HG02870 (cell line): ENCODE measurements around the gene TMEM179B.
"Not testable (repeated sequence)": the region's sequence is repeated elsewhere in the genome, so short reads cannot be mapped to it uniquely, and the experiment has no call there.

Experiments
- ATAC-seq: cut with Tn5 transposase; IDR thresholded peaks from one replicate; pipeline ENCODE4 v1.9.1; 2021; ENCODE audit warnings: mild to moderate bottlenecking, moderate library complexity; ENCODE audit not compliant: unreplicated experiment

TMEM179B gene

DNA sequence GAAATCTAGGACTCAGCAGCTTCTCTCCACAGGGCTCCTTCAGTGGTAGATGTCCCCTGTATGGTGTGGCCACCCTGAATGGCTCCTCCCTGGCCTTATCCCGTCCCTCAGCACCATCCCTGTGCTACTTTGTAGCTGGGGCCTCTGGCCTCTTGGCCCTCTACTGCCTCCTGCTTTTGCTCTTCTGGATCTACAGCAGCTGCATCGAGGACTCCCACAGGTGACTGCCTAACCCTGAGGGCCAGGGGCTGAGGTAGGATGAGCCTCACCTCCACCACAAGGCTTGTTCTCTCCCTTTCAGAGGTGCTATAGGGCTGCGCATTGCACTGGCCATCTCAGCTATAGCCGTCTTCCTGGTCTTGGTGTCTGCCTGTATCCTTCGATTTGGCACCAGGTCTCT, 1.8 kb downstream of the TMEM179B start:
- no peak for ATAC-seq

- ATAC-seq: no peak
Measured at GRCh38 chr11:62789576-62789975, 2.4 kb downstream of the TMEM179B start.

GRCh38 chr11:62791501-62792201, 4.4 kb downstream of the TMEM179B start, which contains the start of gene TMEM223:
Gene TMEM223, minus strand, starts transcription at chr11:62792006. Its CDS starts 12 bp downstream, at chr11:62791994.
- peak; percentile 66 for ATAC-seq

DNA sequence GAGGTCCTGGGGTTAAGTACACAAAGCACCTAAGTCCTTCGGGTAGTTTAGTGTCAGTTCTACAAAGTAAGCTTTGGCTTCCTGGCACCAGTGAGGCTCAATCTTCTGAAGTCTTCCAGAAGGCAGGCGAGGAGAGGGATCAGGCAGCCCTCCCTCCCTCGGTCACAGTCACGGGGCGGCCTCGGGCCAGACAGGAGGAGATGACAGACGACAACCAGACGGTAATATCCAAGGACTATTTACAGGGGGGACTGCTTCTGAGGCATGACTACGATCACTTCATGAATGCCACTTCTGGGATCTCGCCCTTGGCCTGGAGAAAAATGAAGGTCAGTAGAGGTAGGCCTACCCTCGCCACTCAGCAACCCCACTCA, 5.0 kb downstream of the TMEM179B start:
- no peak for ATAC-seq

- ATAC-seq: no peak
Measured at GRCh38 chr11:62794201-62794775, 7.1 kb downstream of the TMEM179B start.

GRCh38 chr11:62796281-62796680, 9.1 kb downstream of the TMEM179B start:
- no peak for ATAC-seq

DNA sequence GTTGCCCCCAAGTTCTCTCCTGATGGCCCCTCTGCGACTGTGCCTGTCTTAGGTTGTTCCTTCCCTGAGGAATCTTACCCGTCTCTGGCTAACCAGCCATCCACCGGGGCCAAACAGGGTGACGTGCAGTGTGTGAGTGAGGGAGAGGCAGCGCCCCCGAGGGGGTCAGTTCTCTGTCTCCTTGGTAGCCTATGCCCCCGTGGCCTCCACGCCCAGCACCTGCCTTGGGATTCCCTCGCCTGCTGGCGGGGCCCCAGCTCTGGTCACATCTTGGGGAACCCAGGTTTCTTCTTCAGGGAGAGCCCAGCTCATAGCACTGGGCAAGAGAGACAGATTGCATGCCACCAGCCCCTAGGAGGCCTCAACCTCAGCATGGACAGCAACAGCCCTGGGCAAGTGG, 12.3 kb downstream of the TMEM179B start:
- ATAC-seq: no peak

- ATAC-seq: no peak
Measured at GRCh38 chr11:62801071-62801470, 13.9 kb downstream of the TMEM179B start.

- ATAC-seq: peak; percentile 10
Measured at GRCh38 chr11:62804310-62805075, 17.3 kb downstream of the TMEM179B start.

GRCh38 chr11:62805076-62805892, 18.1 kb downstream of the TMEM179B start, which contains the start of gene NXF1:
Gene NXF1, minus strand, starts transcription at chr11:62805440. Its CDS starts 84 bp downstream, at chr11:62805356.
- peak; percentile 72 for ATAC-seq

GRCh38 chr11:62805961-62806441, 18.8 kb downstream of the TMEM179B start:
- ATAC-seq: no peak

DNA sequence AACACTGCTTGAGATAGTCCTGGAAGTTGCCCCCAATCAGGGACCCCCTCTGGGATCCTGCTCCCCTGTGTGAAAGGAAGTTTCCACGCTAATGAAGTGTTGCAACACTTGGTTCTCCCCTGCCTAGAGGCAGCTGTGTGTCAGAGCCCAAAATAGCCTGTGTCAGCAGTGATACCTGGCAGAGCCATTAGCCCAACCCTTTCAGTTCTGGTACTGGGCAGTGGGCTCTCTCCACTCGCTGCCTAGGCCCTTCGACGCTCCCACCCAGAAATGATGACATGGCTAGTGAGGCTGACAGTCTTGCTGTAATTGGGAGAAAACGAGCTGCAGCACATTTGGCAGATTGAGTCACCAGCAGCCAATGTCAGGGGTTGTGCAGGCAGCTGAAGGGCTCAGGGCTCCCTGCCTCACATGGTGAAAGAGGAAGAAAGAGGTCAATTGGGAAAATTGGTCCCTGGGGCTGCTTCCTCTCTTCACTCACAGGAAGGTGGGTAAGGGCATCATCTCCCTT, 19.5 kb downstream of the TMEM179B start:
- ATAC-seq: no peak

- ATAC-seq: no peak
Measured at GRCh38 chr11:62810748-62811147, 23.5 kb downstream of the TMEM179B start.

- ATAC-seq: no peak
Measured at GRCh38 chr11:62811659-62812058, 24.5 kb downstream of the TMEM179B start.

GRCh38 chr11:62816557-62816956, 29.4 kb downstream of the TMEM179B start:
- no peak for ATAC-seq

GRCh38 chr11:62817129-62817528, 29.9 kb downstream of the TMEM179B start:
- ATAC-seq: no peak

- ATAC-seq: no peak
Measured at GRCh38 chr11:62823677-62824076, 36.5 kb downstream of the TMEM179B start.

DNA sequence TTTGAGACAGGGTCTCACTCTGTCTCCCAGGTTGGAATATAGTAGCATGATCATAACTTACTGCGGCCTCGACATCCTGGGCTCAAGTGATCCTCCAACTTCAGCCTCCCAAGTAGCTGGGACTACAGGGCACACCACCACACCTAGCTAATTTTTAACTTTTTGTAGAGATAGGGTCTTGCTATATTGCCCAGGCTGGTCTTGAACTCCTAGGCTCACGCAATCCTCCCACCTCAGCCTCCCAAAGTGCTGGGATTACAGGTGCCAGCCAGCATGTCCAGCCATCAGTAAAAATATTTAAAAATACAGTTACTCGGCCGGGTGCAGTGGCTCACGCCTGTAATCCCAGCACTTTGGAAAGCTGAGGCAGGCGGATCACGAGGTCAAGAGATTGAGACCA, 40.9 kb downstream of the TMEM179B start:
- ATAC-seq: not testable (repeated sequence)

GRCh38 chr11:62830904-62831519, 43.8 kb downstream of the TMEM179B start:
- no peak for ATAC-seq
